Suprapubic skin (tissue), 4 donors: ENCODE results near the gene AMOTL2.

Source experiments
- CTCF ChIP-seq, 2 donors: fragments of 200-600 bp in 1 of 2; fragments of 450-650 bp in 1 of 2; sonication (generic) in 1 of 2; IDR thresholded peaks; one replicate each; pipeline ENCODE4 v1.5.1; 2016 to 2019; ENCODE audit warnings: antibody characterized with exemption in 2 of 2, mild to moderate bottlenecking in 1 of 2, moderate library complexity in 1 of 2
- EP300 ChIP-seq: sonication (generic); formaldehyde crosslinking; IDR thresholded peaks from one replicate; pipeline ENCODE4 v1.6.1; 2017; ENCODE audit warnings: antibody characterized with exemption
- POLR2A ChIP-seq, 2 donors: fragments of 450-650 bp; IDR thresholded peaks; one replicate each; pipeline ENCODE4 v1.6.1; 2017; ENCODE audit warnings: antibody characterized with exemption in 2 of 2, mild to moderate bottlenecking in 2 of 2, moderate library complexity in 2 of 2
- POLR2AphosphoS5 ChIP-seq, 3 donors: sonication (generic); formaldehyde crosslinking; IDR thresholded peaks; one replicate each; pipeline ENCODE4 v1.6.1; 2017; ENCODE audit warnings: antibody characterized with exemption in 3 of 3

GRCh38 chr3:134354612-134355251 is 19.5 kb downstream of the AMOTL2 start:
- TF ChIP-seq POLR2A (IDR thresholded peaks at IDR 0.05) (no peak), CTCF (IDR thresholded peaks at IDR 0.05) (no peak), EP300 (no peak), POLR2AphosphoS5 (IDR thresholded peaks at IDR 0.05) (no peak)
